ENCODE measurements around the gene ADRA2B. TPM values are rescaled to one million over a fixed set of nuclear protein-coding genes. Genes with fewer than 3 reads are reported as not detected.

The ADRA2B gene
- polyA plus RNA-seq, 2 of the 4 experiments (the other 2 are of a cell fraction): 0.03 to 0.05 TPM

GRCh38 chr2:96153291-96153713 is 36.9 kb upstream of the ADRA2B start:
- WGBS (ENCODE audit: missing lambda C conversion rate): 47% methylated on average over 3 of the region's 7 CpGs
- no peak for ATAC-seq
- CTCF ChIA-PET: interaction anchor here (1.4 to 2.8 kb wide), 5 partner anchors 10 to 36 kb away, joined by 3 to 14 read pairs (median 8); no protein-coding TSS in a partner anchor
- Histone ChIP-seq H3K4me2 (no peak overlapping the region), H3K4me3 (no peak overlapping the region), H3K9me3 (no peaks in the 10 kb centered on the region), H3K4me1 (peaks cover 5% of the 10 kb centered on the region; the same call in 1 of the 3 replicates), H3K27ac (no peak overlapping the region)
- FAIRE-seq: no peak
- DNase-seq (ENCODE audit: low read depth in 1 of 2, low spot score in 1 of 2): no peak
- no peak for TF ChIP-seq HES2 (IDR thresholded peaks at IDR 0.05)
- no peak for TF ChIP-seq KDM5A (IDR thresholded peaks at IDR 0.05)
- TF ChIP-seq RAD21 (conservative IDR thresholded peaks at IDR 0.05 in 1 of 2, IDR thresholded peaks at IDR 0.05 in 1 of 2): no peak
- TF ChIP-seq, protein P1, sequence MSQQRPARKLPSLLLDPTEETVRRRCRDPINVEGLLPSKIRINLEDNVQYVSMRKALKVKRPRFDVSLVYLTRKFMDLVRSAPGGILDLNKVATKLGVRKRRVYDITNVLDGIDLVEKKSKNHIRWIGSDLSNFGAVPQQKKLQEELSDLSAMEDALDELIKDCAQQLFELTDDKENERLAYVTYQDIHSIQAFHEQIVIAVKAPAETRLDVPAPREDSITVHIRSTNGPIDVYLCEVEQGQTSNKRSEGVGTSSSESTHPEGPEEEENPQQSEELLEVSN (IDR thresholded peaks at IDR 0.05; ENCODE audit: borderline replicate concordance, low read depth): no peak
- TF ChIP-seq EP300 (IDR thresholded peaks at IDR 0.05): no peak
- no peak for TF ChIP-seq TFCP2L1 (CRISPR knock-in tag; IDR thresholded peaks at IDR 0.05)
- POLR2A ChIA-PET: no interaction called here

GRCh38 chr2:96152304-96153161 is 36.2 kb upstream of the ADRA2B start:
- FAIRE-seq (no peak), ATAC-seq (no peak), DNase-seq (ENCODE audit: low read depth in 1 of 2, low spot score in 1 of 2) (no peak)
- CTCF ChIA-PET: interaction anchor here (1.1 to 2.8 kb wide), 8 partner anchors 8 to 160 kb away, joined by 3 to 14 read pairs (median 4); no protein-coding TSS in a partner anchor
- Histone ChIP-seq H3K4me3 (no peak overlapping the region), H3K4me2 (no peak overlapping the region), H3K4me1 (peaks cover 6% of the 10 kb centered on the region; the same call in 1 of the 3 replicates), H3K27ac (no peak overlapping the region), H3K9me3 (no peaks in the 10 kb centered on the region)
- POLR2A ChIA-PET: no interaction called here
- 79% methylated on average over 9 of the region's 13 CpGs for WGBS (ENCODE audit: missing lambda C conversion rate)
- TF ChIP-seq, protein P2, sequence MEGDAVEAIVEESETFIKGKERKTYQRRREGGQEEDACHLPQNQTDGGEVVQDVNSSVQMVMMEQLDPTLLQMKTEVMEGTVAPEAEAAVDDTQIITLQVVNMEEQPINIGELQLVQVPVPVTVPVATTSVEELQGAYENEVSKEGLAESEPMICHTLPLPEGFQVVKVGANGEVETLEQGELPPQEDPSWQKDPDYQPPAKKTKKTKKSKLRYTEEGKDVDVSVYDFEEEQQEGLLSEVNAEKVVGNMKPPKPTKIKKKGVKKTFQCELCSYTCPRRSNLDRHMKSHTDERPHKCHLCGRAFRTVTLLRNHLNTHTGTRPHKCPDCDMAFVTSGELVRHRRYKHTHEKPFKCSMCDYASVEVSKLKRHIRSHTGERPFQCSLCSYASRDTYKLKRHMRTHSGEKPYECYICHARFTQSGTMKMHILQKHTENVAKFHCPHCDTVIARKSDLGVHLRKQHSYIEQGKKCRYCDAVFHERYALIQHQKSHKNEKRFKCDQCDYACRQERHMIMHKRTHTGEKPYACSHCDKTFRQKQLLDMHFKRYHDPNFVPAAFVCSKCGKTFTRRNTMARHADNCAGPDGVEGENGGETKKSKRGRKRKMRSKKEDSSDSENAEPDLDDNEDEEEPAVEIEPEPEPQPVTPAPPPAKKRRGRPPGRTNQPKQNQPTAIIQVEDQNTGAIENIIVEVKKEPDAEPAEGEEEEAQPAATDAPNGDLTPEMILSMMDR (IDR thresholded peaks at IDR 0.05): no peak
- TF ChIP-seq HEYL (CRISPR knock-in tag; IDR thresholded peaks at IDR 0.05): no peak
- no peak for TF ChIP-seq NPAS2 (CRISPR knock-in tag; IDR thresholded peaks at IDR 0.05; ENCODE audit: borderline replicate concordance)
- TF ChIP-seq EHMT2 (IDR thresholded peaks at IDR 0.05; ENCODE audit: low read depth): no peak
- no peak for TF ChIP-seq TFCP2L1 (CRISPR knock-in tag; IDR thresholded peaks at IDR 0.05)
- no peak for TF ChIP-seq PHF8 (IDR thresholded peaks at IDR 0.05; ENCODE audit: borderline replicate concordance, low read depth)
- no peak for TF ChIP-seq RFX5 (IDR thresholded peaks at IDR 0.05)
- TF ChIP-seq RAD21 (conservative IDR thresholded peaks at IDR 0.05 in 1 of 2, IDR thresholded peaks at IDR 0.05 in 1 of 2): no peak
- no peak for TF ChIP-seq JUNB (IDR thresholded peaks at IDR 0.05)
- no peak for TF ChIP-seq HDAC2 (IDR thresholded peaks at IDR 0.05)
- no peak for TF ChIP-seq JUN (IDR thresholded peaks at IDR 0.05)
- TF ChIP-seq KDM1A (IDR thresholded peaks at IDR 0.05; ENCODE audit: low read depth): no peak
- TF ChIP-seq HOXB5 (CRISPR knock-in tag; IDR thresholded peaks at IDR 0.05): no peak
- no peak for TF ChIP-seq GATA3 (IDR thresholded peaks at IDR 0.05; ENCODE audit: borderline replicate concordance)
- TF ChIP-seq CHD4 (IDR thresholded peaks at IDR 0.05; ENCODE audit: borderline replicate concordance): no peak
